Tibial nerve (tissue), 4 donors: ENCODE measurements around the gene ZNF571. TPM values are rescaled to one million over a fixed set of nuclear protein-coding genes. Genes with fewer than 3 reads are reported as not detected.

Source experiments
- DNase-seq, 2 donors: peaks; one replicate each; pipeline ENCODE4 v3.0.0-alpha.2; 2019; ENCODE audit warnings: low spot score in 2 of 2
- H3K27ac ChIP-seq, 4 donors: fragments of 200-600 bp; sonication (generic) in 3 of 4; one replicate each; pipeline ENCODE4 v1.5.1; 2017 to 2019; ENCODE audit warnings: mild to moderate bottlenecking in 1 of 4
- H3K27me3 ChIP-seq, 2 donors: fragments of 200-600 bp; sonication (generic) in 1 of 2; one replicate each; pipeline versions ENCODE4 v1.5.1 to v1.6.0; 2017 to 2019
- H3K36me3 ChIP-seq, 3 donors: fragments of 200-600 bp; sonication (generic); one replicate each; pipeline ENCODE4 v1.5.1; 2018 to 2019
- H3K4me1 ChIP-seq, 4 donors: fragments of 200-600 bp; sonication (generic) in 3 of 4; one replicate each; pipeline ENCODE4 v1.5.1; 2017 to 2019
- H3K4me3 ChIP-seq, 4 donors: fragments of 200-600 bp; sonication (generic) in 3 of 4; one replicate each; pipeline ENCODE4 v1.5.1; 2017 to 2019; ENCODE audit warnings: mild to moderate bottlenecking in 1 of 4, moderate library complexity in 1 of 4
- H3K9me3 ChIP-seq, 4 donors: fragments of 200-600 bp; sonication (generic) in 3 of 4; one replicate each; pipeline ENCODE4 v1.5.1; 2017 to 2019
- EP300 ChIP-seq, 2 donors: sonication (generic); formaldehyde crosslinking; IDR thresholded peaks; one replicate each; pipeline ENCODE4 v1.6.1; 2017; ENCODE audit warnings: antibody characterized with exemption in 2 of 2, mild to moderate bottlenecking in 1 of 2
- POLR2A ChIP-seq, 2 donors: fragments of 450-650 bp; IDR thresholded peaks; one replicate each; pipeline ENCODE4 v1.6.1; 2017; ENCODE audit warnings: antibody characterized with exemption in 2 of 2, mild to moderate bottlenecking in 2 of 2, moderate library complexity in 2 of 2
- WGBS, 2 donors: methylation state at CpG; one replicate each; pipeline ENCODE4 v1.1.5; 2018; 5-methylcytosine and 5-hydroxymethylcytosine counted together
- total RNA-seq, 4 donors: library from RNA; depleted of rRNA; stranded (reverse); fragments of >200 nt; gene quantifications; one replicate each; pipeline ENCODE4 v1.1.0, GENCODE V29; 2016
- TF ChIP-seq, protein P1 (sequence below), 5 experiments: fragments of 200-600 bp in 3 of 5; fragments of 450-650 bp in 2 of 5; sonication (generic) in 3 of 5; IDR thresholded peaks; one replicate each; pipeline ENCODE4 v1.5.1; 2016 to 2019; ENCODE audit warnings: antibody characterized with exemption in 5 of 5, mild to moderate bottlenecking in 3 of 5, moderate library complexity in 2 of 5

Gene ZNF571
- total RNA-seq, 4 donors from 2014 or later, result 3.9 to 11.2 (median 7.3) TPM

DNA sequence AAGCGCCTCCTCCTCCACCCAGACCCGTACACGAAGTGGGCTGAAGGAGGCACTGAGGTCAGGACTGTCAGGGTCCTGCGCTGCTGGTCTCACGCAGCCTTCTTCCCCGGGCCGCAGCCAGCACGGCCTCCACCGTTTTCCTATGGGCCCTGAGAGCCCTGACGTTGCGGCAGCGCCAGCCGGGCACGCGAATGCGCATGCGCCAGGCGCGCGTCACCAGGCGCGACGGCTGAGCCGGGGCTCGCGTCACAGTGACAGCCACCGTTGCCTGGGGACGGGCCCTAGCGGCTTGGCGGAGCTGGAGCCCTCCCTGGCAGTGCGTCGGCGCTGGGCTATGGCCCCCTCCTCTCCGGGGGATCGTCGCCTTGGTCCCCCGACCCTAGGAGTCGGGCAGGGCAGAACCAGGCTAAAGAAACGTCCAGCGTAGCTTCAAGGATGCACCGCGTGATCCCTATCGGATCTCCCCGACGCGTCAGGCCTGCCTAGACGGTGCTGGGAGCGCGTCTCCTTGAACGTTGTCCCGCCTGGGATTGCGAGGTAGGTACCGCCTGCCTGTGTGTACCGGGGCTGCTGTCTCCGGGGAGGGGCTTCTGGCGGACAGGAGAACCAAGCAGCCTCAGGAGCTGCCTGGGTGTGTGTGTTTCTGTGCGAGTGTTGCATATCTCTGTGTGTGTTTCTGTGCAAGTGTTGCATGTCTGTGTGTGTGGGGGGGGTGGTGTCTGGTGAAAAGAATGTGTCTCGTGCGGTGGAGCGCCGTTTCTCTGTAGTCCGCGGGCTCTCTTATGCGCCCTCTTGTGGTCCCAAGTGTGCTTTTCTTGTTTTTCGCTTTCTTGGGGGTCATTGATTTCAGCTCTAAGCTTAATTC lies 43.2 kb downstream of the ZNF571 start:
- WGBS, 2 donors, result 7 to 8% methylated on average over 24 to 25 of the region's 65 CpGs
- Histone ChIP-seq H3K27ac (no peak overlapping the region), H3K9me3 (peaks cover 8 to 93% (median 37%) of the 10 kb centered on the region in 4 donors), H3K36me3 (peaks cover 0 to 49% (median 0%) of the 10 kb centered on the region in 3 donors), H3K27me3 (no peaks in the 10 kb centered on the region), H3K4me1 (no peaks in the 10 kb centered on the region), H3K4me3 (peak overlapping the region in 2 of 4 donors; percentile 10 to 21)
- no peak for DNase-seq
- TF ChIP-seq EP300 (IDR thresholded peaks at IDR 0.05) (no peak), POLR2A (IDR thresholded peaks at IDR 0.05) (no peak)
- TF ChIP-seq, protein P1, sequence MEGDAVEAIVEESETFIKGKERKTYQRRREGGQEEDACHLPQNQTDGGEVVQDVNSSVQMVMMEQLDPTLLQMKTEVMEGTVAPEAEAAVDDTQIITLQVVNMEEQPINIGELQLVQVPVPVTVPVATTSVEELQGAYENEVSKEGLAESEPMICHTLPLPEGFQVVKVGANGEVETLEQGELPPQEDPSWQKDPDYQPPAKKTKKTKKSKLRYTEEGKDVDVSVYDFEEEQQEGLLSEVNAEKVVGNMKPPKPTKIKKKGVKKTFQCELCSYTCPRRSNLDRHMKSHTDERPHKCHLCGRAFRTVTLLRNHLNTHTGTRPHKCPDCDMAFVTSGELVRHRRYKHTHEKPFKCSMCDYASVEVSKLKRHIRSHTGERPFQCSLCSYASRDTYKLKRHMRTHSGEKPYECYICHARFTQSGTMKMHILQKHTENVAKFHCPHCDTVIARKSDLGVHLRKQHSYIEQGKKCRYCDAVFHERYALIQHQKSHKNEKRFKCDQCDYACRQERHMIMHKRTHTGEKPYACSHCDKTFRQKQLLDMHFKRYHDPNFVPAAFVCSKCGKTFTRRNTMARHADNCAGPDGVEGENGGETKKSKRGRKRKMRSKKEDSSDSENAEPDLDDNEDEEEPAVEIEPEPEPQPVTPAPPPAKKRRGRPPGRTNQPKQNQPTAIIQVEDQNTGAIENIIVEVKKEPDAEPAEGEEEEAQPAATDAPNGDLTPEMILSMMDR (IDR thresholded peaks at IDR 0.05), result no peak

DNA sequence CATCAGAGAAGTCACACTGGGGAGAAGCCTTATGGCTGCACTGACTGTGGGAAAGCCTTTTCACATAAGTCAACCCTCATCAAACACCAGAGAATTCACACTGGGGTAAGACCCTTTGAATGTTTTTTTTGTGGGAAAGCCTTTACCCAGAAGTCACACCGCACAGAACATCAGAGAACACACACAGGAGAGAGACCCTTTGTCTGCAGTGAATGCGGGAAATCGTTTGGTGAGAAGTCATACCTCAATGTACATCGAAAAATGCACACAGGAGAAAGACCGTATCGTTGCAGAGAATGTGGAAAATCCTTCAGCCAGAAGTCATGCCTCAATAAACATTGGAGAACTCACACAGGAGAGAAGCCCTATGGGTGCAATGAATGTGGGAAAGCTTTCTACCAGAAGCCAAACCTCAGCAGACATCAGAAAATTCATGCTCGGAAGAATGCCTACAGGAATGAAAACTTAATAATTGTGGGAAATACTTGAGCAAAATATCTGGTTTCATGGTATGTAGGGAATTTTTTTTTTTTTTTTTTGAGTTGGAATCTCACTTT lies 57.1 kb downstream of the ZNF571 start:
- no peaks in the 10 kb centered on the region for H3K27me3 ChIP-seq

DNA sequence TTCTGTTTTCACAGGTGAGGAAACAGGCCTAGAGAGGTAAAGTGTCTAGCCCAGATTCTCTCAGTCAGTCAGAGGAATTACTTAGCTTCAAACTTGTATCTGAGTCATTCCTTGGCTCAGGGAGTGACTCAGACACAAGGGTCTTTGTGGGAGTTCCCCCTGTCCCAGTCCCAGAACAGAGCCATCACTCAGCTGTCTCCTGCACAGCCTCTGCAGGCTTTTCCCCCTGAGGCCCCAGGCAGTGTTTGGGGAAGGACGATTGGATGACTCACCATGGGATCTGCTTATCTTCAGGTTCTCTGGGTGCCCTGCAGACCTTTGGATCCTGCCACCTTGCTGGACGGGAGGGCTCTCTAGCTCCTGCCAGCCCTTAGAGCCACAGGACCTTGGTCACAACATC lies 74.7 kb downstream of the ZNF571 start:
- Histone ChIP-seq H3K9me3 (peaks cover 0 to 91% (median 21%) of the 10 kb centered on the region in 4 donors), H3K36me3 (peaks cover 0 to 98% (median 14%) of the 10 kb centered on the region in 3 donors), H3K4me1 (no peaks in the 10 kb centered on the region), H3K27ac (no peak overlapping the region), H3K27me3 (no peaks in the 10 kb centered on the region), H3K4me3 (no peak overlapping the region)
- DNase-seq, result no peak
- WGBS, 2 donors, result 40 to 43% methylated on average over 2 of the region's 2 CpGs
- TF ChIP-seq, protein P1 (IDR thresholded peaks at IDR 0.05), result no peak
- TF ChIP-seq EP300 (IDR thresholded peaks at IDR 0.05), result no peak
- no peak for TF ChIP-seq POLR2A (IDR thresholded peaks at IDR 0.05)

More for the DNA sequence above, 57.1 kb downstream of the ZNF571 start:
- Histone ChIP-seq H3K9me3 (peaks cover 8 to 100% (median 52%) of the 10 kb centered on the region in 4 donors), H3K36me3 (peaks cover 0 to 62% (median 21%) of the 10 kb centered on the region in 3 donors), H3K4me3 (no peak overlapping the region), H3K27ac (no peak overlapping the region), H3K4me1 (no peaks in the 10 kb centered on the region)
- WGBS, 2 donors, result 96% methylated on average over 7 of the region's 7 CpGs
- no peak for DNase-seq
- TF ChIP-seq, protein P1 (IDR thresholded peaks at IDR 0.05), result no peak

Other genes starting within 250 kb of the ZNF571 start
- gene ZNF527, start 223.7 kb downstream of the ZNF571 start, total RNA-seq, result 10 to 100 TPM in 1 of 4 donors, 1 to 10 TPM in 3; 6.3 to 13.5 (median 9.0) TPM
- gene ZNF569, start 127.3 kb downstream of the ZNF571 start, total RNA-seq, result 1 to 10 TPM; 4.3 to 9.4 (median 7.3) TPM
- gene ZNF570, start 125.4 kb downstream of the ZNF571 start, total RNA-seq, result 10 to 100 TPM in 2 of 4 donors, 1 to 10 TPM in 2; 4.5 to 13.7 (median 8.7) TPM
- 1 to 10 TPM; 4.7 to 5.9 (median 5.1) TPM for gene ZNF793, start 87.9 kb downstream of the ZNF571 start, total RNA-seq
- 10 to 100 TPM in 1 of 4 donors, 1 to 10 TPM in 3; 4.2 to 10.5 (median 6.5) TPM for gene ZNF540, start 84 bp upstream of the ZNF571 start, total RNA-seq
- 10 to 100 TPM; 10.2 to 40.6 (median 16.9) TPM for gene ZFP30, start 60.7 kb upstream of the ZNF571 start, total RNA-seq
- 10 to 100 TPM in 1 of 4 donors, 1 to 10 TPM in 3; 5.4 to 14.1 (median 7.6) TPM for gene ZNF607, start 125.0 kb upstream of the ZNF571 start, total RNA-seq
- gene ZNF573, start 184.8 kb upstream of the ZNF571 start, total RNA-seq, result 10 to 100 TPM in 2 of 4 donors, 1 to 10 TPM in 2; 7.8 to 13.6 (median 9.5) TPM